Measurements from ENCODE around the gene BRINP2.

The BRINP2 gene

DNA sequence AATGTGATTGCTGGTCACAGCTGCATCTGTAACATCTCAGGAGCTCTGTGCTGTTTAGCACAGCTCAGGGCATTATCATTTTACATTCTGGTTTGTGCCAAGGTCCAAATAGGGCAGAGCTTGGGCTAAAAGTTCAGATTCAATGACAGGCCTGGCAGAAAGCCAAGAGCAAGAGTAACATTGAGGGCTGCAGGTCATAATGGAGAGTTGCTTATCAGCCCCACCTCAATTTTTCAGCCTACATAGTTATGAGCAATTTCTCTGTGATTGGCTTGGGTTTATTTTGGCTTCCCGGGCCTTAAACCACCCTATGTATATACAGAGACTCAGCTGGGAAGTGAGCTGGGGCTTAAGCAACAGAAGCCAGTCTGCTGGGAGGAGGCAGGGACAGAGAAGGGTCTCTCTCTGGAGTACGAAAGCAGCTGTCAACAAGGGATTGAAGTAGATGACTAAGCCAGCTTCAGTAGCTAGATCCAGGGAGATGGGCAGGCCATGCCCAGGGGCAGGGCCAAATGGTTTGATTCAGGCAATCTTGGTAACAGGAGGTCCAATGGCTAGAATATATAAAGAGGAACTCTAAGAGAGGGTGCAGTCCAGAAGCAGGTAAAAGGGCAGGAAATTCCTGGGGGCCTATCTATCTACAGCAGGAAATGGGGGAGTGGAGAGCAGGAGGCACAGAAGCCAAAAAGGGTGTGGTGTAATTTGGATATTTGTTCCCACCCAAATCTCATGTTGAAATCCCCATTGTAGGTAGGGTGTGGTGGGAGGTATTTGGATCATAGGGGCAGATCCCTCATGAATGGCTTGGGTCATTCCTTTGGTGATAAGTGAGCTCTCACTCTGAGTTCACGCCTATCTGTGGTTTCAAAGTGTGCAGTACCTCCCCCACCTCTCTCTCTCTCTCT is 49.0 kb downstream of the BRINP2 start:
- Histone ChIP-seq H3K27ac (ENCODE audit: low read length) (no peak overlapping the region), H3K4me3 (ENCODE audit: low read length) (no peak overlapping the region), H3K9me3 (ENCODE audit: control insufficient read depth, insufficient read depth, low read length) (no peaks in the 10 kb centered on the region), H3K27me3 (ENCODE audit: control insufficient read depth, insufficient read depth, low read length) (no peaks in the 10 kb centered on the region), H3K36me3 (ENCODE audit: control insufficient read depth, insufficient read depth, low read length) (no peaks in the 10 kb centered on the region), H3K4me1 (ENCODE audit: control insufficient read depth, insufficient read depth, low read length) (peaks cover 1% of the 10 kb centered on the region; the same call in 1 of the 2 replicates)
- no CpG with 5 or more reads among the region's 3 CpGs for WGBS (ENCODE audit: insufficient coverage, insufficient read length)
- DNase-seq (ENCODE audit: low read depth, low spot score), result no peak

DNA sequence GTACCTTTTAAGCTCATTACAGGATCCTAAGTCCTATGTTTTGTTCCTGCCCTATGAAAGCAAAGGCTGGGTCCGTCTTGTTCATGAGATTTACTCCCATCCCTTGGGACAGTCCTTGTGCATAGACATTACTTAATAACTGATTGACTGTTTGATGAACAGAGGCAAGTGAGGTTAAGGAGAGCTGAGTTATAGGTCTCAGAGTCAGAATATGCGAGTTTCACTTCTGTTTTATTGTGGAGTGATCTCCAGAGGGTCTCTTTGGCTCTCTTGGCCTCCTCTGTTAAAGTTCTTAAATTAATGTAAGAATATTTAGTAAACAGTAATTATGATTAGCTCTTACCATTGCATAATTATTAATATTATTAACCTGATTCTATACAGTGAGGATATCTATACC is 52.6 kb downstream of the BRINP2 start:
- no peak overlapping the region for H3K4me3 ChIP-seq (ENCODE audit: low read length)
- H3K9me3 ChIP-seq (ENCODE audit: control insufficient read depth, insufficient read depth, low read length), result no peaks in the 10 kb centered on the region
- no CpG with 5 or more reads among the region's 2 CpGs for WGBS (ENCODE audit: insufficient coverage, insufficient read length)
- DNase-seq (ENCODE audit: low read depth, low spot score), result no peak
- H3K27ac ChIP-seq (ENCODE audit: low read length), result no peak overlapping the region
- no peaks in the 10 kb centered on the region for H3K27me3 ChIP-seq (ENCODE audit: control insufficient read depth, insufficient read depth, low read length)
- H3K4me1 ChIP-seq (ENCODE audit: control insufficient read depth, insufficient read depth, low read length), result peaks cover 1% of the 10 kb centered on the region; the same call in 1 of the 2 replicates
- no peaks in the 10 kb centered on the region for H3K36me3 ChIP-seq (ENCODE audit: control insufficient read depth, insufficient read depth, low read length)

DNA sequence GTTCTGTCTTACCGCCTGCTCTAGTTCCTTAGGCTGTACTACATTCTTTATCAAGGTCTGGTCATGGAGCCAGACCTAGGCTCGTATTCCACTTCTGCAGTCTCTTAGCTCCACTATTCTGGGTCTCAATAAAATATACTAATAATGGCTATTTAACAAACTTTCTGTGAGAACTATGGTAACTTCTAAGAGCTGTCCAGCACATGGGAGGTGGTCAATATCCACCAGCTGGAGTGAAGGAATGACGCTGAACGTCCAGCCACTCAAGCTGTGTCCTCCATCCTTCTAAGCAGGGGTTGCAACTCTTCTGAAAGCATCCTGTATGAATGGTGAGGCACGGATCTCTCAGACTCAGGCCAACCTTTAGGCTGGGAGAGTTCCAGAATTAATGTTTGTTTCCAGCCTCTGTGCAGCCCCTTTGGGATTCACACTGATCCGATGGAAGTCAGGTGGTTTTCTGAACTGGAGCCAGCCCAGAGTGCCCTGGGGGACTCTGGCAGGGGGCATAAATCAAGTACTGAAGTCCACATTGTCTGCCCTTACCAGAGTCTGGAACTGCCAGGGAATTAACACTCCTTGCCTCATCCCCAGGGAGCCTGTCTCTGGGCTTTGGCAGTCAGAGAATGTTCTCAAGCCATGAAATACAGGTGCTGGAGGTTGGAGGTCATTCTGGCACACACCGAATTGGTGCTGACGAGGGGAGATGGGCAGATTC is 57.4 kb downstream of the BRINP2 start:
- Histone ChIP-seq H3K27me3 (ENCODE audit: control insufficient read depth, insufficient read depth, low read length) (no peaks in the 10 kb centered on the region), H3K4me3 (ENCODE audit: low read length) (no peak overlapping the region), H3K27ac (ENCODE audit: low read length) (no peak overlapping the region), H3K4me1 (ENCODE audit: control insufficient read depth, insufficient read depth, low read length) (no peaks in the 10 kb centered on the region), H3K9me3 (ENCODE audit: control insufficient read depth, insufficient read depth, low read length) (no peaks in the 10 kb centered on the region), H3K36me3 (ENCODE audit: control insufficient read depth, insufficient read depth, low read length) (no peaks in the 10 kb centered on the region)
- no CpG with 5 or more reads among the region's 8 CpGs for WGBS (ENCODE audit: insufficient coverage, insufficient read length)
- DNase-seq (ENCODE audit: low read depth, low spot score), result no peak

DNA sequence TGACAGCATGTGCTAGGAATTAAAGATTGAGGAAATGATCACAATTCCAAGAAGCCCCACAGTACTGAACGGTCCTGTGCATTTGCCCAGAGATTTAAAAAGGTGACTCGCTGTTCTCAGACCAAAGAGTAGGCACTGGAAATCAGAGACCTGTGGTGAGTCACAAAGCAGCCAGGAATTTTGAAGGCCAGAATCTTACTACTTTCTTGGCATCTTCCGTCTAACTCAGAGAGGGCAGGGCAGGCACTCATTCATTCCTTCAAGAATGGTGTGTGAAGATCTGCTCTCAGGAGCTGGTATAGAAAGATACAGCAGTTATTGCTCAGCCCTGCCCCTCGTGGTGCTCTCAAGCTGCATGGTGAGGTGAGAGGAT is 57.9 kb downstream of the BRINP2 start:
- DNase-seq (ENCODE audit: low read depth, low spot score), result no peak
- Histone ChIP-seq H3K36me3 (ENCODE audit: control insufficient read depth, insufficient read depth, low read length) (no peaks in the 10 kb centered on the region), H3K27me3 (ENCODE audit: control insufficient read depth, insufficient read depth, low read length) (no peaks in the 10 kb centered on the region), H3K9me3 (ENCODE audit: control insufficient read depth, insufficient read depth, low read length) (no peaks in the 10 kb centered on the region), H3K27ac (ENCODE audit: low read length) (no peak overlapping the region), H3K4me1 (ENCODE audit: control insufficient read depth, insufficient read depth, low read length) (no peaks in the 10 kb centered on the region), H3K4me3 (ENCODE audit: low read length) (no peak overlapping the region)
- no CpG with 5 or more reads among the region's 4 CpGs for WGBS (ENCODE audit: insufficient coverage, insufficient read length)

DNA sequence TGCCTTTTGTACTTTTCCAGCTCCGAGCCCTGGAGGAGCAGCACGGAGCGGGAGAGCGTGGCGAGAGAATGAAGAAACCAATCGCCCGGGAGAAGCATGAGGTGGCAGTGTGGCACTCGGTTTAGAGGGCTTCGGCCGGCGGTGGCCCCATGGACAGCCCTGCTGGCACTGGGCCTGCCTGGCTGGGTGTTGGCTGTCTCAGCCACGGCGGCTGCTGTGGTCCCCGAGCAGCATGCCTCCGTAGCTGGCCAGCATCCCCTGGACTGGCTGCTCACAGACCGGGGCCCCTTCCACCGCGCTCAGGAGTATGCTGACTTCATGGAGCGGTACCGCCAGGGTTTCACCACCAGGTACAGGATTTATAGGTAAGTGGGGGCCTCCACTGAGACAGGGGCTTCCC is 59.0 kb downstream of the BRINP2 start:
- WGBS (ENCODE audit: insufficient coverage, insufficient read length), result no CpG with 5 or more reads among the region's 20 CpGs

DNA sequence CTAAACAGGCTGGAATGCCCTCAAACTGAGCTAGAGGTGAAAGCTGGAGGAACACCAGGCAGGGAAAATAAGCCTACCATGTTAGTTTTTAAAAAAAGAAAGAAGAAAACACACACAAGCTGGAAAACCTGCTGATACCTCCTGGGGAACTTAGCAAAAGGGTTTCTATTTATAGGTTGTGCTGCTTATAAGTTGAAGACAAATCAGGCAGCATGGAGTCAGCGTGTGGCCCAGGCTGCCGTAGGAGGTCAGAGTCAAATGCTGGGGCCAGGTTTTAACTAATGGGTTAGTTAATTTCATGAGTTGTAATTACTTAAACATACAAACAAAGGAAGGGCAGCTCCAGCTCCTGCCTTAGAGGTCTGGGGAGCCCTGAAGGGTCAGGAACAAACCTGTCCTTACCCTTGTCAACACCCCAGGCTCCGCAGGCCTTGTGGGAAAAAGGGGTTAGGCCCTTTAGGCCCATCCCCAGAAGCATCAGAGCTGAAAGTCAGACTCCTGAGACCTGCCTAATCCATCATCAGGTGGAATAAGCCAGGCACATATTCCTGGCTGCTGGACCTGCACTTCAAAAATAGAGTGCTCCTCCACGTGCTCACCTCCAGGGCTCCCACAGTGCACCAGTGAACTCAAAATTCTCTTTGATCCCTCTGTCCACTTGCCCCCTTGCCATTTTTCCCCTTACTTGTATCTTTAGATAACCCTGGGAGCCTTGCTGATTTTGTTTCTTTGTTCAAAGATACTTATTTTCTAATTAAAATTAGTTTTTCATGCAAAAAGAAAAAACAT is 59.7 kb downstream of the BRINP2 start:
- WGBS (ENCODE audit: insufficient coverage, insufficient read length), result no CpG with 5 or more reads among the region's 4 CpGs
- Histone ChIP-seq H3K36me3 (ENCODE audit: control insufficient read depth, insufficient read depth, low read length) (no peaks in the 10 kb centered on the region), H3K27ac (ENCODE audit: low read length) (no peak overlapping the region), H3K4me1 (ENCODE audit: control insufficient read depth, insufficient read depth, low read length) (no peaks in the 10 kb centered on the region), H3K4me3 (ENCODE audit: low read length) (no peak overlapping the region), H3K27me3 (ENCODE audit: control insufficient read depth, insufficient read depth, low read length) (no peaks in the 10 kb centered on the region), H3K9me3 (ENCODE audit: control insufficient read depth, insufficient read depth, low read length) (no peaks in the 10 kb centered on the region)
- DNase-seq (ENCODE audit: low read depth, low spot score), result no peak

More for the DNA sequence above, 59.0 kb downstream of the BRINP2 start:
- DNase-seq (ENCODE audit: low read depth, low spot score), result no peak
- H3K36me3 ChIP-seq (ENCODE audit: control insufficient read depth, insufficient read depth, low read length), result no peaks in the 10 kb centered on the region
- no peaks in the 10 kb centered on the region for H3K9me3 ChIP-seq (ENCODE audit: control insufficient read depth, insufficient read depth, low read length)
- H3K27ac ChIP-seq (ENCODE audit: low read length), result no peak overlapping the region
- H3K27me3 ChIP-seq (ENCODE audit: control insufficient read depth, insufficient read depth, low read length), result no peaks in the 10 kb centered on the region
- H3K4me3 ChIP-seq (ENCODE audit: low read length), result no peak overlapping the region
- H3K4me1 ChIP-seq (ENCODE audit: control insufficient read depth, insufficient read depth, low read length), result no peaks in the 10 kb centered on the region

DNA sequence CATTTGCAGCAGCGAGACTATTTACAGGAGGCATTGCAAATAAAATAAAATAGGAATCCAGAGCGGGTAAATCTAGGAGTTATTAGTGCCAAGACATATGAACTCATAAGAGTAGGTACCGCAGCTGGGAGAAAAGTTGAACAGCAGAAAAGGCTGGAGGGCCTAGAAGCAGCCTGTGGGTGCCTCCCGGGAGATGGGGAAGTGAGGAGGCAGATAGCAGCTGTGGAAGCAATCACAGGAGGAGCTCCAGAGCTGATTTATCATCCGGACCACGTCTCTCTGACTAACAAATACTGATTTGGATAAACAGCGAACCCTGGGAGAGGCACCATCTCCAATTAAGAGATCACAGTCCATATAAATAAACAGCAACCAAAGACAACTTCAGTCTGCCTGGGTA is 64.6 kb downstream of the BRINP2 start:
- Histone ChIP-seq H3K36me3 (ENCODE audit: control insufficient read depth, insufficient read depth, low read length) (no peaks in the 10 kb centered on the region), H3K9me3 (ENCODE audit: control insufficient read depth, insufficient read depth, low read length) (no peaks in the 10 kb centered on the region), H3K27me3 (ENCODE audit: control insufficient read depth, insufficient read depth, low read length) (no peaks in the 10 kb centered on the region), H3K27ac (ENCODE audit: low read length) (no peak overlapping the region), H3K4me1 (ENCODE audit: control insufficient read depth, insufficient read depth, low read length) (no peaks in the 10 kb centered on the region), H3K4me3 (ENCODE audit: low read length) (no peak overlapping the region)
- no peak for DNase-seq (ENCODE audit: low read depth, low spot score)
- WGBS (ENCODE audit: insufficient coverage, insufficient read length), result no CpG with 5 or more reads among the region's 7 CpGs

DNA sequence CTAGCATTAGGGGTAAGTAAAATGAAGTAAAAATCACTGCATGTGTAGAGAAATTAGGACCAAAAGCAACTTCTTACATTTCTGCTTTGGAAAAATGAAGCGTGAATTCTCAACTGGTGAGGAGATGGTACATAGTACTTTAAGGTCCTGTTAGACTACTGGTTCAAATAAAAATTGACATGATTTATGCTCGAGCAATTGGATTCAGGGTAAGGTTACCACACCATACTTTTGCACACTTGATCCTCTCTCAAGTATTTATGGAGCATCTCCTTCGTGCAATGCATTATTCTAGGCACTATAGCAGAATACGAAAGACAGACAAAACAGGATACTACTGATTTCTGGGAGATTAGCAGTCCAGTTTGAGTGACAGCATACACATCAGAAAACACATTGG is 66.2 kb downstream of the BRINP2 start:
- no CpG with 5 or more reads among the region's 4 CpGs for WGBS (ENCODE audit: insufficient coverage, insufficient read length)
- Histone ChIP-seq H3K27me3 (ENCODE audit: control insufficient read depth, insufficient read depth, low read length) (no peaks in the 10 kb centered on the region), H3K9me3 (ENCODE audit: control insufficient read depth, insufficient read depth, low read length) (no peaks in the 10 kb centered on the region), H3K36me3 (ENCODE audit: control insufficient read depth, insufficient read depth, low read length) (no peaks in the 10 kb centered on the region), H3K4me1 (ENCODE audit: control insufficient read depth, insufficient read depth, low read length) (no peaks in the 10 kb centered on the region), H3K27ac (ENCODE audit: low read length) (no peak overlapping the region), H3K4me3 (ENCODE audit: low read length) (no peak overlapping the region)
- DNase-seq (ENCODE audit: low read depth, low spot score), result no peak

DNA sequence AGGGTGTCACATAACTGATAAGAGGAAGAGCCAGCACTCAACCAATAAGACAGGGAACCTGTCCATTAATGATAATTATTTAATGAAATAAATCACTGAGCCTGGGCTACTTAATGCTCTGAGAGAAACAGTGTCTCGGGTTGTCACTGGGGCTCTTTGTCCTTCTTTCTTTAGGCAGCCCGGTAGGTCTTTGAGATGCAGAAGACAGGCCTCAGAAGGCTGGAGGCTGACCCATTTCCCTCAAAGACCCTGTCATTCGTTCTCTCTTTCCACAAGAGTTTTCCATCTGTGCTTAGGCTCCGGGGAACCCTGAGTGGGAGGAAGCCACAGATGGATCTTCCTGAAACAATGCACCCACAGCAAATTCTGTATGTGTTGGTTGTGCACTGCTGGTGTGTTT is 68.2 kb downstream of the BRINP2 start:
- no peaks in the 10 kb centered on the region for H3K9me3 ChIP-seq (ENCODE audit: control insufficient read depth, insufficient read depth, low read length)
- no peaks in the 10 kb centered on the region for H3K36me3 ChIP-seq (ENCODE audit: control insufficient read depth, insufficient read depth, low read length)
- H3K4me1 ChIP-seq (ENCODE audit: control insufficient read depth, insufficient read depth, low read length), result no peaks in the 10 kb centered on the region
- H3K27ac ChIP-seq (ENCODE audit: low read length), result no peak overlapping the region
- no CpG with 5 or more reads among the region's 4 CpGs for WGBS (ENCODE audit: insufficient coverage, insufficient read length)
- H3K4me3 ChIP-seq (ENCODE audit: low read length), result no peak overlapping the region
- H3K27me3 ChIP-seq (ENCODE audit: control insufficient read depth, insufficient read depth, low read length), result no peaks in the 10 kb centered on the region
- no peak for DNase-seq (ENCODE audit: low read depth, low spot score)

DNA sequence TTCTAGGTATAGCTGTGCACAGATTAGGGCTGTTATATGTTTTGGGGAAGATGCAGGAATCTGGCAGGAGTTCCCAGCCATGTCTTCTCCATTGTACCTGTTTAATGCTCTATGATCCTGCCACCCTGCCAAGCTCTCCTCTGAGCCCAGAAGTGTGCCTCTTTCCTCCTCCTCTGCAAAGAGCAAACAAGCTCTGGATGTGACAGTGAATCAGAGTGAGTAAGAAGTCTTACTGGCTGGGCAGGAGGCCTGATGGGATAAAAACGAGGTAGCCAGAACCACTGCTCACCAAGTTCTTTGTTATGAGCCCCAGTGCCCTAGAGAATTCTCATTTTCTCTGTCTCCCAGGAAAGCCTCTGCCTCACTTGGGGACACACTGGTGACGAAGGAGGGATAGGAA is 69.0 kb downstream of the BRINP2 start:
- DNase-seq (ENCODE audit: low read depth, low spot score), result no peak
- Histone ChIP-seq H3K36me3 (ENCODE audit: control insufficient read depth, insufficient read depth, low read length) (no peaks in the 10 kb centered on the region), H3K4me3 (ENCODE audit: low read length) (no peak overlapping the region), H3K27ac (ENCODE audit: low read length) (no peak overlapping the region), H3K4me1 (ENCODE audit: control insufficient read depth, insufficient read depth, low read length) (no peaks in the 10 kb centered on the region), H3K27me3 (ENCODE audit: control insufficient read depth, insufficient read depth, low read length) (no peaks in the 10 kb centered on the region), H3K9me3 (ENCODE audit: control insufficient read depth, insufficient read depth, low read length) (no peaks in the 10 kb centered on the region)
- WGBS (ENCODE audit: insufficient coverage, insufficient read length), result no CpG with 5 or more reads among the region's 2 CpGs

All from iPS DF 6.9 (cell line).